Measurements from ENCODE around the gene HEPACAM2.

HEPACAM2 gene

GRCh38 chr7:93226310-93226709 lies at the start of gene HEPACAM2:
Gene HEPACAM2 (minus strand): TSS chr7:93226469.
- no peak for DNase-seq

GRCh38 chr7:93265220-93265619 lies 39.0 kb upstream of the HEPACAM2 start:
- DNase-seq = no peak

DNA sequence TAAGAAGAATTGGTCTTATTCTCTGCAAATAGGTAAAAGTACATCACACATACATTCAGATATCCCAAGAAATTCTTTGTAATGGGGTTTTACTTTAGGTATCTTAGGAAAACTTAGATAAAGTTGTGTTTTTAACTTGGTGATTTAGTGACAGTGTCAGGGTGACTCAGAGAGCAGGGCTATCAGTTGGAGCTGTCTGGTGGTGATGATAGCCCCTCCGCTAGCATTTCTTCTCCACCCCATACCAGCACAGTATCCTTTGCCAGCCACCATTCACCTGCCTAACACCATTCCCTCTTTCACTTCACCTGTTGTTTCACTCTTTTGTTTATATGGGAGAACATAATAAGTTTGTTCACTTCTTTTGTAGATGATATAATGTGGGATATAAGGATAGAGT lies 36.3 kb upstream of the HEPACAM2 start:
- no peak for DNase-seq

DNA sequence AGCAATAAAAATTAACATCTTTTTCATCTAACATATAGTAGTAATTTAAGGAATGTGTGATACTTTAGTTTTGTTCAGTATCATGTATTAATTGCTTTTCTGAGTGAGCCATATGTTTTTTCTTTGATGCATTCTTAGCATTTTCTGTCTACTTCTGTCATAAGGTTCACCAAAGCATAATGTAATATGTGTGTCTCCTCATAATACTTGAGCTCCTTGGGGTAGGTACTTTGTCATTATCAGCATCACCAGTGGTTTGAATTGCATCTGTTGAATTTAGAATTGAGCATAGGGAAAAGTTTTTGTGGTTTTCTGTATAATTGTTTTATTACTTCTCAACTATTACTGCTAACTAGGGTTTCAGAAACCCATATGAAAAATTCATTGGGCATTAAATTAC lies 32.4 kb upstream of the HEPACAM2 start:
- no peak for DNase-seq

GRCh38 chr7:93249491-93250148 lies 23.4 kb upstream of the HEPACAM2 start:
- DNase-seq = no peak

- peak in 1 of 58 donors; percentile 8 for DNase-seq
These were observed 19.5 kb upstream of the HEPACAM2 start for GRCh38 chr7:93245525-93246432.

DNA sequence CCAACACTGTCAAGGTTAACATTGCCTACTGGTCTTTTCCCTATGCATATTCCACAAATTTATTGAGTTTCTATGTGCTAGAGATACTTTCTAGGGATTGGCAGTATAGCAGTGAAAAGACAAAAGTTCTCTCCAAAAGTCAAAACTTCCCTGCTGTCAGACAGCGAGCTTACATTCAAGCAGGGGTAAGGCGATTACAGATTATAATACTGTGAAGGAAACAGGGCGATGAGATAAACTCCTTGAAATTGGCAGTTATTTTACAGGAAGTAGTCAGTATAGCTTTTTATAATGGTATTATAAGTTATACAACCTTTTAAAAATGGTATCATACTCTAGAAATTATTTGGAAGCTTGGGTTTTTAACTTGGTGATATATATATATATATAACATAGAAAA lies 15.8 kb upstream of the HEPACAM2 start:
- DNase-seq = no peak

- DNase-seq = no peak
These were observed 13.6 kb upstream of the HEPACAM2 start for GRCh38 chr7:93239824-93240223.

DNA sequence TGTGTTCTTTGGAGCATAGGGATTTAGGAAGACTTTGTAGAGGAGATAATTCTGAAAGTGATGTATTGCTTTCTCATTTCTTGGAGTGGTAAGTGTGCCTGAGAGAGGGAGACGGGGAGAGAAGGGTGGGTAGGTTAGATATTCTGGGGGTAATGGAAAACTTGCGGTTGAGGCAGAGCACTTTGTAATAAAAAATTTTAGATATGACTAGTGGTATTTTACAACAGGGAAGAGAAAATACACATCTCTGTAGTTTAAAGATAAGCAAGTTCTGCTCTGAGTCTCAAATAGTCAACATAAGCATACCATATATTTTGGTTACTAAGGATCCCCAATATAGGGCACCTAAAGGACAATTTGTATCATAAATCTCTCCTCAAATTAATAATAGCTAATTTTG lies 12.5 kb upstream of the HEPACAM2 start:
- DNase-seq = no peak

- DNase-seq = no peak
These were observed 11.9 kb upstream of the HEPACAM2 start for GRCh38 chr7:93238131-93238530.

DNA sequence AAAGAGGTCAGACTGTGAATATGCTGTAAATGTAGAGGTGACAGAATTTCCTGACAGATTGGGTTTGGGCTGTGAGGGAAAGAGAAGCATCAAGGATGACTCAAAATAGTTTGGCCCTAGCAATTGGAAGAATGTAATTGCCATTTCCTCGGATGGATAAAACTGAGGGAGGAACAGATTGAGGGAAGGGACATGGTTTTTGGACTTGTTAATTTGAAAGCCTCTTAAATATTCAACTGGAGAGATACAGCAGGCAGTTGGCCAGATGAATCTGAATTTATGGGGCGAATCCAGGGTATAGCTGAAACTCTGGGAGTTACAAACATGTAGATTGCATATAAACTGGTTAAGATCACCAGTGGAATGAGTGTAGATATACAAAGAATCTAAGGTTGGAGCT lies 9.3 kb upstream of the HEPACAM2 start:
- DNase-seq = no peak

GRCh38 chr7:93232673-93233018 lies 6.4 kb upstream of the HEPACAM2 start:
- DNase-seq = peak in 1 of 58 donors; percentile 35

DNA sequence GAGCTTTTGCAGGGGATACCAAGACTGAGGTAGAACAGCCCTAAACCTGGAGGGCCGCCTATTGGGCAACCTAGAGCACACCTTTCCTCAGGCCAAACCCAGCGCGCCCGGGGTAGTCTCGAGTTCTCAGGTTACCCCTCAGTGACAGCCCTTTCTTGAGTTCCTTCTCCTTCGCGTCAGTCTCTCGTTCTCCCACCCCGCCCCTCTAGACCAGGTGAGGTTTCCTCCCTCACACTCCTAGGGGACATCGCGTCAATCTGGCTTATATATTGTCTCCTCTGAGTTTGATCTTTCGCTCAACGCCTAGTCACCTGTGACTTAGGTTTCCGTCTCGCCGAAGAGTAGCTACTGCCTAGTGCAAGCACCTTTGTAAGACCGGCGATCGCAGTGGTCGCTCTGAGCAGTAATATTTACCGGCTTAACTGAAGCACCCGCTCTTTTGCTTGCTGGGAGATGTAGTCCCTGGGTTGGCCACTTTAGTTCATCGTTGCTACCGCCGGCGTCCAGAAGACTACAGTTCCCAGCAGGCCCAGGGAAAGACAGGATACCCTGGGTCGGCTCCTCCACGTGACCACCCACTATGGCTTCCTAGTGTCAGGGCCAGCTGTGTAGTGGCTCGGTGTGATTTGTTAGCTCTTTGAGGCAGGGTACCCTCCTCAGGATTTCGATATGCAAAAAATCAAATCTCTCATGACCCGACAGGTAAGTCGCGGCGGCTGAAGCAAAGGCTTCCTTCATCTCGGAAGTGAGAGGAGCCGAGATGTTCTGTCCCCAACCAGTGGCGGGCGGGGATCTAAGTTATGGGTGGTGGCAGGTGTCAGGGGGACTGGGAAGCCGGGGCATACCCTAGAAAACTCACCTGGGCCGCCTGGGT lies 5.8 kb upstream of the HEPACAM2 start, which contains the start of gene VPS50:
Gene VPS50 (plus strand): TSS at position 568 of the 874 bp plus-strand sequence. CDS start 102 bp downstream, at position 670.
- peak; percentile 60 to 98 (median 93) for DNase-seq

DNA sequence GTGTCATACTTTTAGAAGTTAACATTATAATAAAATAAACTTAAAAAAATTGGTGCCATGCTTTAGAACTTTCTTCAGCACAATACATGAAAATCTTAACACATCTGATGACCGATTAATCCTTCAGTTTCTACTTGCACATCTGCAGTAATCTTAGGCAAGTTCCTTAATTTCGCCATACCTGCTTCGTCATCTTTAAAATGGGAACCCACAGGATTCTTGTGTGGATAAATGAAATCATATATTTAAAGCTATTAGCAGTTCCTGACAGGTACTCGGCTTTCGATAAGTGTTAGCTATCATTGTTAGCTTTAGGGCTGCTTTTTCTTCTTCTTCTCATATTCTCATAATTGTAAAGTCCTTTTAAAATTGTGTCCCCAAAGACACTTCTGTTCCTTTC lies 5.0 kb upstream of the HEPACAM2 start:
- no peak for DNase-seq

- peak in 2 of 58 donors; percentile 15 to 18 for DNase-seq
These were observed 2.0 kb upstream of the HEPACAM2 start for GRCh38 chr7:93228302-93228701.

DNA sequence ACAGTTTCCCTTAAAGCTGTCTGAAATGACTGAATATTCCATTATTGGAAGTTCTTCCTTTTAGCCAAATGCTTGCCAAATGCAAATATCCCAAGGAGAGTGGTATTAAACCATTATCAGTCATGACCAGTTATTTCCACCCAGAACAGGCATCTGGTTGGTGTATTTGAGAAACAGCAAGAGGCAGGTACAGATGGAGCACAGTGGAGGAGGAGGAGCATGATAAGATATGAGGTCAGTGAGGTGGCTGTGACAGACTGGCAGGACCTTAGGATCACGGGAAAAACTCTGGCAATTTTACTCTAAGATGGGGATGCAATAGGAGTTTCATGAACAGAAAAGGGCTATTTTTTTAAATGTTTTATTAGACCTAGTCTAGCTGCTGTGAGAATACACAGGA lies 6.4 kb downstream of the HEPACAM2 start:
- DNase-seq = no peak

GRCh38 chr7:93218997-93219827 lies 7.1 kb downstream of the HEPACAM2 start:
- no peak for DNase-seq

- DNase-seq = no peak
These were observed 13.4 kb downstream of the HEPACAM2 start for GRCh38 chr7:93212881-93213280.

DNA sequence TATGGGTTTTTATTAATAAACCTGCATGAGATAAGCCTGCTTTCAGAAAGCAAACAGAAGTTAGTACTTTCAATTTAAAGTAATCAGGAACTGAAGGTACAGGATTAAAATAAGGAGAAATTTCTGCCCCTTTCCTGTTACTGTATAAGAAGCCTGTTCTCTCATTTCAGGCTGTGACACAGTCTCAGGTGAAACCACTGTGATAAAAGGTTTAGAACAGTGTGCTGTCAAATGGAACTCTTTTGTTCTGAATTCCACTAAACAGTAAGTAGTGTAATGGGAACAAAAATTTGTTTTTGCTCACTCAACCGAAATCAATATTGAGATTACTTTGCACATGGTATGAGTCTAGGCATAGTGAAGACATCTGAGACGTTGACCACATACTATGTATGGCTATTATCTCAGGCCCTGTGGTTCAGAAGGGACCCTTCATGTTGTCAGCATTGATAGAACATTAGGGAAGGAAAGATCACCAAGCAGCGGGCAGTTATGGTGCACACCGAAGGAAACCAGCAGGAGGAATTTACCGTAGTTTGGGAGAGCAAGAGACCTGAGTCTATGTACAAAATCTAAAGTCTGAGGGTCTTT lies 14.9 kb downstream of the HEPACAM2 start:
- DNase-seq = no peak

GRCh38 chr7:93205046-93205445 lies 21.2 kb downstream of the HEPACAM2 start:
- no peak for DNase-seq
